A673 (cell line): ENCODE measurements around the gene AK5. TPM values are rescaled to one million over a fixed set of nuclear protein-coding genes. Genes with fewer than 3 reads are reported as not detected.
"Not testable (repeated sequence)": the region's sequence is repeated elsewhere in the genome, so short reads cannot be mapped to it uniquely, and the experiment has no call there.

ENCODE experiments used
- BruUV-seq: library from RNA; stranded (reverse); fragments of 400-500 nt; replicated peaks from 2 replicates; lab custom pipeline; 2021; lab: Mats Ljungman, UMichigan
- CTCF ChIA-PET: fragments of 300-600 bp; sonication (Branson Sonifier 250); formaldehyde crosslinking; loops from one replicate; lab custom pipeline; 2022; ENCODE audit warnings: antibody characterized with exemption; lab: Charles Lee
- POLR2A ChIA-PET: fragments of 300-600 bp; sonication (Branson Sonifier 250); formaldehyde crosslinking; loops from one replicate; lab custom pipeline; 2022; ENCODE audit warnings: antibody characterized with exemption; ENCODE audit not compliant: low non-redundant PET; lab: Charles Lee
- DNase-seq: peaks from one replicate; pipeline ENCODE4 v3.0.0-alpha.2; 2015; ENCODE audit warnings: low spot score
- H3K27ac ChIP-seq: fragments of 200-600 bp; sonication (generic); 2 replicates; pipeline ENCODE4 v1.5.1; 2016; ENCODE audit warnings: mixed run types, low read depth, mild to moderate bottlenecking, mixed read lengths, antibody characterized with exemption, low read length; ENCODE audit not compliant: poor library complexity, severe bottlenecking
- H3K27me3 ChIP-seq: fragments of 200-600 bp; sonication (generic); replicated peaks from 2 replicates; pipeline ENCODE4 v1.6.1; 2017; ENCODE audit warnings: mixed run types, low read depth, mild to moderate bottlenecking, mixed read lengths, antibody characterized with exemption, low read length; ENCODE audit not compliant: insufficient read depth, poor library complexity
- H3K36me3 ChIP-seq: fragments of 200-600 bp; sonication (generic); 2 replicates; pipeline ENCODE4 v1.6.1; 2016; ENCODE audit warnings: mixed run types, mild to moderate bottlenecking, mixed read lengths, antibody characterized with exemption, low read length; ENCODE audit not compliant: insufficient read depth, poor library complexity, severe bottlenecking
- H3K4me1 ChIP-seq: fragments of 200-600 bp; sonication (generic); 2 replicates; pipeline ENCODE4 v1.6.1; 2017; ENCODE audit warnings: mixed run types, mild to moderate bottlenecking, mixed read lengths, antibody characterized with exemption, low read length; ENCODE audit not compliant: insufficient read depth, poor library complexity, severe bottlenecking
- H3K4me3 ChIP-seq: fragments of 200-600 bp; sonication (generic); 2 replicates; pipeline ENCODE4 v1.5.1; 2016; ENCODE audit warnings: low read depth, mixed run types, mild to moderate bottlenecking, mixed read lengths, low read length; ENCODE audit not compliant: poor library complexity, severe bottlenecking
- H3K9me3 ChIP-seq: fragments of 200-600 bp; sonication (generic); 2 replicates; pipeline ENCODE4 v1.6.1; 2016; ENCODE audit warnings: mixed run types, low read depth, mild to moderate bottlenecking, mixed read lengths, antibody characterized with exemption, low read length; ENCODE audit not compliant: poor library complexity, severe bottlenecking
- EZH2 ChIP-seq: fragments of 200-600 bp; sonication (generic); IDR thresholded peaks from 2 replicates; pipeline ENCODE4 v1.6.1; 2017; ENCODE audit warnings: borderline replicate concordance, low read depth, mild to moderate bottlenecking, mixed read lengths, antibody characterized with exemption, low read length; ENCODE audit not compliant: poor library complexity, severe bottlenecking
- intact Hi-C: fragments of 100-400 bp; cut with micrococcal nuclease; formaldehyde crosslinking; loops from one replicate; pipeline ENCODE4 v1.10.0; 2022; ENCODE audit not compliant: unreplicated experiment
- total RNA-seq: library from RNA; stranded (reverse); gene quantifications from 2 replicates; pipeline ENCODE4 v1.2.3, GENCODE V29; 2021
- TF ChIP-seq, protein P1 (sequence below): fragments of 300-800, 200-600 bp; sonication (generic); conservative IDR thresholded peaks from 2 replicates; pipeline ENCODE4 v1.5.1; 2017; ENCODE audit warnings: low read depth, mild to moderate bottlenecking, antibody characterized with exemption, low read length, moderate library complexity, mixed read lengths

The AK5 gene
- total RNA-seq, 1 experiment from 2014 or later, result 0.47 TPM

DNA sequence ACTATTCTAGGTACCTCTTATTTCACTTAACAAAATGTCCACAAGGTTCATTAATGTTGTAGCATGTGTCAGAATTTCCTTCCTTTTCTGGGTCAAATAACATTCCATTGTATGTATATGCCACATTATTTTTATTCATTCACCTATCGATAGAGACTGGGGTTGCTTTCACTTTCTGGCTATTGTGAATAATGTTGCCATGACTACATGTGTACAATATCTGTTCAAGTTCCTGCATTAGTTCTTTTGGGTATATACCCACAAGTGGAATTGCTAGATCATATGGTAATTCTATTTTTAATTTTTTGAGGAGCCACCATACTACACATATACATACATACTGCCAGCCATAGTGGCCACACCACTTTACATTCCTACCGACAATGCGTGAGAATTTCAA lies 242.2 kb downstream of the AK5 start:
- Histone ChIP-seq H3K36me3 (no peaks in the 10 kb centered on the region), H3K4me3 (no peak overlapping the region), H3K27me3 (no peaks in the 10 kb centered on the region), H3K4me1 (no peaks in the 10 kb centered on the region), H3K9me3 (no peaks in the 10 kb centered on the region), H3K27ac (no peak overlapping the region)
- intact Hi-C loops, result no loop called here
- BruUV-seq, result no TSS peak
- DNase-seq, result no peak
- ChIA-PET CTCF (no interaction called here), POLR2A (no interaction called here)
- TF ChIP-seq EZH2, result no peak
- TF ChIP-seq, protein P1, sequence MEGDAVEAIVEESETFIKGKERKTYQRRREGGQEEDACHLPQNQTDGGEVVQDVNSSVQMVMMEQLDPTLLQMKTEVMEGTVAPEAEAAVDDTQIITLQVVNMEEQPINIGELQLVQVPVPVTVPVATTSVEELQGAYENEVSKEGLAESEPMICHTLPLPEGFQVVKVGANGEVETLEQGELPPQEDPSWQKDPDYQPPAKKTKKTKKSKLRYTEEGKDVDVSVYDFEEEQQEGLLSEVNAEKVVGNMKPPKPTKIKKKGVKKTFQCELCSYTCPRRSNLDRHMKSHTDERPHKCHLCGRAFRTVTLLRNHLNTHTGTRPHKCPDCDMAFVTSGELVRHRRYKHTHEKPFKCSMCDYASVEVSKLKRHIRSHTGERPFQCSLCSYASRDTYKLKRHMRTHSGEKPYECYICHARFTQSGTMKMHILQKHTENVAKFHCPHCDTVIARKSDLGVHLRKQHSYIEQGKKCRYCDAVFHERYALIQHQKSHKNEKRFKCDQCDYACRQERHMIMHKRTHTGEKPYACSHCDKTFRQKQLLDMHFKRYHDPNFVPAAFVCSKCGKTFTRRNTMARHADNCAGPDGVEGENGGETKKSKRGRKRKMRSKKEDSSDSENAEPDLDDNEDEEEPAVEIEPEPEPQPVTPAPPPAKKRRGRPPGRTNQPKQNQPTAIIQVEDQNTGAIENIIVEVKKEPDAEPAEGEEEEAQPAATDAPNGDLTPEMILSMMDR, result no peak

DNA sequence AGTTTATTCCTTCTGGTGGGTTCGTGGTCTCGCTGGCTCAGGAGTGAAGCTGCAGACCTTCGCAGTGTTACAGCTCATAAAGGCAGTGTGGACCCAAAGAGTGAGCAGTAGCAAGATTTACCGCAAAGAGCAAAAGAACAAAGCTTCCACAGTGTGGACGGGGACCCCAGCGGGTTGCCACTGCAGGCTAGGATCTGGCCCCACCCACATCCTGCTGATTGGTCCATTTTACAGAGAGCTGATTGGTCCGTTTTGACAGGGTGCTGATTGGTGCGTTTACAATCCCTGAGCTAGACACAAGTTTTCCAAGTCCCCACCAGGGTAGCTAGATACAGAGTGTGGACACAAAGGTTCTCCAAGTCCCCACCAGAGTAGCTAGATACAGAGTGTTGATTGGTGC lies 249.3 kb downstream of the AK5 start:
- DNase-seq, H3K4me3 ChIP-seq, H3K27me3 ChIP-seq, CTCF ChIA-PET, BruUV-seq, H3K36me3 ChIP-seq, H3K27ac ChIP-seq, POLR2A ChIA-PET, H3K4me1 ChIP-seq, H3K9me3 ChIP-seq: not testable (repeated sequence)
- intact Hi-C loops, result loop anchor here (10.0 kb wide), 2 partner anchors 116 to 246 kb away; partner anchors contain the start of gene AK5

DNA sequence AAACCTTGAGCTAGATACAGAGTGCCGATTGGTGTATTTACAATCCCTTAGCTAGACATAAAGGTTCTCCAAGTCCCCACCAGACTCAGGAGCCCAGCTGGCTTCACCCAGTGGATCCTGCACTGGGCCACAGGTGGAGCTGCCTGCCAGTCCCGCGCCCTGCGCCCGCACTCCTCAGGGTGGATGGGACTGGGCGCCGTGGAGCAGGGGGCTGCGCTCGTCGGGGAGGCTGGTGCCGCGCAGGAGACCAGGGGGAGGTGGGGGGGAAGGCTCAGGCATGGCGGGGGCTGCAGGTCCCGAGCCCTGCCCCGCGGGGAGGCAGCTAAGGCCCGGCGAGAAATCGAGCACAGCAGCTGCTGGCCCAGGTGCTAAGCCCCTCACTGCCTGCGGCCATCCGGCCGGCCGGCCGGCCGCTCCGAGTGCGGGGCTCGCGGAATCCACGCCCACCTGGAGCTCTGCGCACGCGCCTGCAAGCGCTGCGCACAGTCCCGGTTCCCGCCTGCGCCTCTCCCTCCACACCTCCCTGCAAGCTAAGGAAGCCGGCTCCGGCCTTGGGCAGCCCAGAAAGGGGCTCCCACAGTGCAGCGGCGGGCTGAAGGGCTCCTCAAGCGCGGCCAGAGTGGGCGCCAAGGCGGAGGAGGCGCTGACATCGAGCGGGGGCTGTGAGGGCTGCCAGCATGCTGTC lies 249.9 kb downstream of the AK5 start:
- not testable (repeated sequence) for H3K9me3 ChIP-seq, H3K4me1 ChIP-seq, H3K4me3 ChIP-seq, H3K36me3 ChIP-seq, H3K27ac ChIP-seq, DNase-seq, BruUV-seq, H3K27me3 ChIP-seq
- POLR2A ChIA-PET, result interaction anchor here (0.5 kb wide), 1 partner anchor 1135 kb away, joined by 8 read pairs; no protein-coding TSS in a partner anchor
- intact Hi-C loops, result loop anchor here (2.0 to 10.0 kb wide), 3 partner anchors 117 to 383 kb away; partner anchors contain the start of gene AK5
- CTCF ChIA-PET, result interaction anchor here (0.6 to 1.0 kb wide), 2 partner anchors 34 to 44 kb away, joined by 3 to 6 read pairs; no protein-coding TSS in a partner anchor

DNA sequence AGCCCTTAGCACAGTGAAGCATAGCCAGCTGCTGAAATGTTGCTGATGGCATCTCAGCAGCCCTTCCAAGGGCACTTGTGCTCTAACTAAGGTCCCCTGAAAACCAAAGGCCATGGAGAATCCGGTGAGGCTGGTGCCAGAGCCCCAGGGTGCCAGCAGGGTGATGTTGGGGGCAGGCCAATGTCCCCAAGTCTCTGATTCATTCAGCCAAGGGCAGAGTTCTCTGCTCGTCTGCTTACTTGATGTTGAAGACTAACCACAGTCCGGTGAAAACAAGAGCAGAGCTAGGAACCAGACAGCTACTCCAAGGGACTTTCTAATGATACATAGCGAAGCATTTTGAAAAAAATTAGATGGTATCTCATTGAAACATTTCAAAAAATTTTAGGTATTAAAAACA lies 250.8 kb downstream of the AK5 start:
- POLR2A ChIA-PET, result no interaction called here
- intact Hi-C loops, result loop anchor here (2.0 to 10.0 kb wide), 3 partner anchors 118 to 384 kb away; partner anchors contain the start of gene AK5
- no peak overlapping the region for H3K27ac ChIP-seq
- peaks cover 4% of the 10 kb centered on the region for H3K4me1 ChIP-seq
- H3K36me3 ChIP-seq, result no peaks in the 10 kb centered on the region
- no peak overlapping the region for H3K4me3 ChIP-seq
- CTCF ChIA-PET, result interaction anchor here (0.5 to 1.0 kb wide), 4 partner anchors 11 to 44 kb away, joined by 3 to 6 read pairs (median 4); no protein-coding TSS in a partner anchor
- no peak for TF ChIP-seq EZH2
- TF ChIP-seq, protein P1, result no peak
- BruUV-seq, result no TSS peak
- DNase-seq, result no peak
- no peaks in the 10 kb centered on the region for H3K27me3 ChIP-seq
- no peaks in the 10 kb centered on the region for H3K9me3 ChIP-seq
